ENCODE data around the gene GPR15. TPM values are rescaled to one million over a fixed set of nuclear protein-coding genes. Genes with fewer than 3 reads are reported as not detected.

The GPR15 gene
- total and polyA plus RNA-seq, 3 donors from 2014 or later, result 0.34 TPM; not detected in 2

DNA sequence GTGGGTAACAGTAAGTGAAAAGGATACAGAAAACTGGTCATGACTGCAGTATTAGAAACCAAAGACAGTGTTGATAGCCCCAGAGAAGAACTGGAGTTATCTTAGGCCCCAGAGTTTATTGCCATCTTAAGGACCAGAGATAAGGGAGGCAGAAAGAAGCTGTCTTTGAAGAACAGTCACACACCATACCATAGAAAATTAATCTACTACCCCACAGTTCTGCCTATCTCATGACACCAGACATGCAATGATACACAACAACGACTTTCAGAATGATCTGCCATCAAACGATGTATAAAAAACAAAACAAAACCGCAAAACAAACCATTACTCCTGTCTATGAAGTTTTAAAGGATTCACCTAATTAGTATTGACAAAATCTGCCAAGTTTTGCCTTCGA lies 52.0 kb downstream of the GPR15 start:
- no peaks in the 10 kb centered on the region for H3K36me3 ChIP-seq (ENCODE audit: low read depth, missing control alignments)
- H3K9me3 ChIP-seq, result no peaks in the 10 kb centered on the region
- no peaks in the 10 kb centered on the region for H3K4me1 ChIP-seq
- no peak for DNase-seq
- no peak overlapping the region for H3K4me3 ChIP-seq
- intact Hi-C loops (cut with DNase I; ENCODE audit: low total_unique reads), result no loop called here
- WGBS, 2 donors, result 79 to 84% methylated on average over 4 of the region's 4 CpGs
- H3K27ac ChIP-seq, result no peak overlapping the region
- H3K27me3 ChIP-seq, result no peaks in the 10 kb centered on the region
- TF ChIP-seq CTCF (IDR thresholded peaks at IDR 0.05) (no peak), POLR2A (IDR thresholded peaks at IDR 0.05) (no peak)

Small RNA genes lying within 50 kb of the gene (small RNA-seq; reads per million reads assigned to genes)
- 0 reads per million in 2 donors for gene RPL38P4

Other genes starting within 250 kb of the GPR15 start
- gene OR5H2, start 249.5 kb upstream of the GPR15 start, total RNA-seq, result not detected
- not detected for gene OR5H2, start 249.5 kb upstream of the GPR15 start, polyA plus RNA-seq (ENCODE audit: insufficient read depth, low read depth, low replicate concordance)
- gene OR5K4, start 178.1 kb upstream of the GPR15 start, total RNA-seq, result not detected
- not detected for gene OR5K4, start 178.1 kb upstream of the GPR15 start, polyA plus RNA-seq (ENCODE audit: insufficient read depth, low read depth, low replicate concordance)
- not detected for gene OR5K3, start 141.3 kb upstream of the GPR15 start, total RNA-seq
- gene OR5K3, start 141.3 kb upstream of the GPR15 start, polyA plus RNA-seq (ENCODE audit: insufficient read depth, low read depth, low replicate concordance), result not detected
- gene OR5K1, start 68.8 kb upstream of the GPR15 start, total RNA-seq, result not detected
- gene OR5K1, start 68.8 kb upstream of the GPR15 start, polyA plus RNA-seq (ENCODE audit: insufficient read depth, low read depth, low replicate concordance), result not detected
- not detected for gene OR5K2, start 34.3 kb upstream of the GPR15 start, total RNA-seq
- not detected for gene OR5K2, start 34.3 kb upstream of the GPR15 start, polyA plus RNA-seq (ENCODE audit: insufficient read depth, low read depth, low replicate concordance)
- 100 to 1,000 TPM; 150 to 162 TPM for gene CLDND1, start 9.1 kb upstream of the GPR15 start, total RNA-seq
- 207 TPM for gene CLDND1, start 9.1 kb upstream of the GPR15 start, polyA plus RNA-seq (ENCODE audit: insufficient read depth, low read depth, low replicate concordance)
- 10 to 100 TPM; 21.7 to 25.4 TPM for gene CPOX, start 61.6 kb downstream of the GPR15 start, total RNA-seq
- 9.3 TPM for gene CPOX, start 61.6 kb downstream of the GPR15 start, polyA plus RNA-seq (ENCODE audit: insufficient read depth, low read depth, low replicate concordance)
- 10 to 100 TPM in 1 of 2 donors, 1 to 10 TPM in 1; 3.7 to 23.4 TPM for gene ST3GAL6, start 231.4 kb downstream of the GPR15 start, total RNA-seq
- gene ST3GAL6, start 231.4 kb downstream of the GPR15 start, polyA plus RNA-seq (ENCODE audit: insufficient read depth, low read depth, low replicate concordance), result 2.1 TPM

All from testis (tissue), 3 donors.